ENCODE results near the gene A4GNT.
A peak's percentile ranks its signal among the peaks of the same experiment; 100 is the strongest.
"Not testable (repeated sequence)": the region's sequence is repeated elsewhere in the genome, so short reads cannot be mapped to it uniquely, and the experiment has no call there.

The A4GNT gene

DNA sequence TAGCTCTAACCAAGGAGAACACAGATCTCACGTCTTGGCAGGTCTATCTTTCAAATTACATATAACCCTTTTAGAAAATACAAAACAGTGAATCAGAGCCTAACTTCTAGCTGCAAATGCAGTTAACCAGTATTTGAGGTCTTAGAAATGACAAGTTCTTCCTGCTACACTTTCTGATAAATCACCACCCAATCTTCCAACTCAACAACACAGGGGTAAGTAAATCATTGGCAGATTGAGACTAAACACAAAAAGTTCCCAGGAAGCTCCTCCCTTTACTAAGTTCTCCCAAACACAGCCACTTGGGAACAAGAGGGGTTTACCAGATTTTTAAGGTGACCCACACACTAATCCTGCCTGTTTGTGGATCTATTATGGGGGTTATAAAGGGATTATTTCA lies at the start of gene A4GNT:
Gene A4GNT (minus strand): TSS at position 152 of the 400 bp plus-strand sequence. CDS start 1,134 bp downstream, outside the sequence.
- no peak for DNase-seq (ENCODE audit: low read depth, low spot score)

DNA sequence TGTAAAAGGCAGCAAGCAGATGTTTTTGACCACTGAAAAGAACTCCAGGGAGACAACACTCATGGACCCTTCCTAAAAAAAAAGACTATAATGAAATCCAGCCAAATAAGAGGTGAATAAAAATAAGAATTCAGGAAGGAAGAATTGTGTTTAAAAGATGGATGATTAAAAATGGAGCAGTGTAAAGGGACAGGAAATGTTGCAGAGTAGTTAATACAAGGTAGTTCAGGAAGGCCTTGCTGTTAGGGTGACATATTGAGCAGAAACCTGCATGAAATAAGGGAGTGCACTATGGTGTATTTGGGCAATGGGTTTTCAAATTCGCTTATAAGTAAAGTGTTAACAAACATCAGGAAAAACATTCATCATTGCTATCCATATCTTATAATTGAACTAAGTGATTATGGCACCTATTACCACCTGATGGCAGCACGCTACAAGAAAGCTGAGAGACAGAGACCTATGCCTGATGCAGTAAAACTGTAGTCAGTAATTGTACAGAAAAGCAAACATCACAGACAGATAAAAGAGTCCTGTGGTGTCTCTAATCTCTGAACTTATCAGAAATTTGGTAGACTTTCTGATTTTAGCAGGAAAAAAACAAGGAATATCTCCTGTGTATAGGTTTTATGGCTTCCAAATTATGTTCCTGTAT lies 48.3 kb upstream of the A4GNT start:
- no peak for DNase-seq (ENCODE audit: low read depth, low spot score)

DNA sequence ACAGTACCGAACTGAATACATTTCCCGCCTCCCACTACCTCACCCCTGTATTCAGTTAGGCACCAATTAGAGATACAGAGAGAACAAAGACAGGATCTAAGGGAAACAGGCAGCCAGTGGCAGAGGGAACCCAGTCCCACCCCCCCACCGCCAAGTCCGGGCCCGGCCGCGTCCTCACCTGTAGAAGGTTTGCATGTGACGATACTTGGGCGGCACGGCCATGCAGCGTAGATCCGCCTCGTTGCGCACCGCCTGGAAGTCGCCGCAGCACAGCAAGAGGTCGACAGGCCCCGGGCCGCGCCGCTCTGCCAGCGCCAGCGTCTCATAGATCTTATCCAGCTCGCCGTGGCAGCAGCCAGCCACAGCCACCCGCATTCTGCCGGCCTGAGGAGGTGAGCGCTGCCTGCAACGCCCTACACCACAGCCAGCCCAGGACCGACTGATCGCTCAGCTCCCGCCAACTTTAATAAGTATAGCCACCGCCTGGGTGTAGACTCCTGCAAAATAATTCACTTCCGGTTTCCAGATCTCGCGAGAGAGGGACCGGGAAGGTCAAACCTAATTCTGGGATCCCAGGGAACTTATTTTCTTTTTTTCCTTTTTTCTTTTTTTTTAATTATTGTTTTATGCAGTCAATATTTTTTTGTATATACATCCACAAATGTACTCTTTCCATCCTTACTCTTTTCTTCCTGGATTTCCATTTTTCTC lies 42.4 kb upstream of the A4GNT start, which contains the start of gene DBR1:
Gene DBR1 (minus strand): TSS at position 501 of the 711 bp plus-strand sequence. CDS start 126 bp downstream, at position 375.
- peak; percentile 47 for DNase-seq (ENCODE audit: low read depth, low spot score)

DNA sequence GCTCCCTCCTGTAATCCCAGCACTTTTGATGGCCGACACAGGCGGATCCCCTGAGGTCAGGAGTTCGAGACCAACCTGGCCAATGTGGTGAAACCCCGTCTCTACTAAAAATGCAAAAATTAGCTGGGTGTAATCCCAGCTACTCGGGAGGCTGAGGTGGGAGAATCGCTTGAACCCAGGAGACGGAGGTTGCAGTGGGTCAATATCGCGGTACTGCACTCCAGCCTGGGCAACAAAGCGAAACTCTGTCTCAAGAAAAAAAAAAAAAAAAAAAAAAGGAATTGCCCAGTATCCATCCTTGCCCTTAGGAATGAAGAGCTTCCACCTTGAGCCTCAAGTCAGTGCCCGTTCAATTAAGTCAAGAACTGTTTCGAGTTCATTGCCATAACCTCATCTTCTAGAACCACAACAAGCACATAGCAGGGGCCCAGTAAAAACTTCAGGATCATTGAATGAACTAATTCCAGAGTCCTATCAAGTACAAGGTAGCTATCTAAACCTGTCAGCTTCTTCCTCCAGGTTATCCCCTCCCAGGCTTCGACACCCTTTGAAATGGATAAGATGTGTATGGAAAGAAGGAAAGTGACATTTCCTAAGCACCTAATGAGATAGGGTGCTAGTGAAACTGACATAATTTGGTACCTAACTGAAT lies 41.7 kb upstream of the A4GNT start:
- DNase-seq (ENCODE audit: low read depth, low spot score) = no peak

DNA sequence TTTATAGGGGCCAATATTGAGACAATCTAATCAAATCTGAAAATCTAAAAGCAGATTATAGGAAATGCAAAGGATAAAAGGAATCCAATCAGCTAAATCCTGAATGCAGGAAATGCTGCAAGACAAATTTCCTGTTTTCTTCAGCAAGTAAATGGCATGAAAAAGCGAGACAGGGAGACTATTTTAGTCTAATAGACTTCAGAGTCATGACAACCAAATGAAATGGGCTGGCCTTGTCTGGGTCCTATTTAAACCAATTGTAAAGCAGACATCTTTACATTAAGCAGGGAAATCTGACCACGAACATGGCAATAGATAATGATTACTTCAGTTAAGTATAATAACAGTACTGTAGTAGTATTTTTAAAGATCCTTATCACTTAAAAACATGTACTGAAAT lies 40.4 kb upstream of the A4GNT start:
- no peak for DNase-seq (ENCODE audit: low read depth, low spot score)

DNA sequence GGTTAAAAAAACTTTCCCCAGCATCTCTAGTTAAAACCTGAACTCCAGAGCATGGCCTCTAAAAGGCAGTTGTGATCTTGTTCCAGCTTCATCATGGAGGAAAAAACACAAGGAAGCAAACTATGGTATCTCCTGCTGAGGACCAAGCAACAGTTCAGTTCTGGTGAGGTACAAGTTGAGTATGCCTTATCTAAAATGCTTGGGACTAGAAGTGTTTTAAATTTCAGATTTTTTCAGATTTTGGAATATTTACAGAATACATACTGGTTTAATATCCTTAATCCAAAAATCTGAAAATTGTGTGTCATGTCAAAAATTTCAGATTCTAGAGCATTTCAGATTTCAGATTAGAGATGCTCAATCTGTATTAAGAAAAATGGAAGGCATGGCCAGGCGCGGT lies 32.9 kb upstream of the A4GNT start:
- no peak for DNase-seq (ENCODE audit: low read depth, low spot score)

DNA sequence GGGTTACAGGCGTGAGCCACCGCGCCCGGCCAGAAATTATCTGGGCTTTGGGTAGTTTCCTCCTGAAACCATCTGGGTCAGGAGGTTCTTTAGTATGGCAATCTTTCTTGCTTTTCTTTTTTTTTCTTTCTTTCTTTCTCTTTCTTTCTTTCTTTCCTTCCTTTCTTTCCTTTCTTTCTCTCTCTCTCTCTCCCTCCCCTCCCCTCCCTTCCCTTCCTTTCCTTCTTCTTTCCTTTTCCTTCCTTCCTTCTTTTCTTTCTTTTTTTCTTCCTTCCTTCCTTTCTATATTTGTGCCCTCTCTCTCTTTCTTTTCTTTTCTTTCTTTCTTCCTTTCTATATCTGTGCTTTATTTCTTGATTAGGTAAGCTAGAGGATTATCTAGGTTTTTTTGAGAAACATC lies 25.6 kb upstream of the A4GNT start:
- no peak for DNase-seq (ENCODE audit: low read depth, low spot score)

DNA sequence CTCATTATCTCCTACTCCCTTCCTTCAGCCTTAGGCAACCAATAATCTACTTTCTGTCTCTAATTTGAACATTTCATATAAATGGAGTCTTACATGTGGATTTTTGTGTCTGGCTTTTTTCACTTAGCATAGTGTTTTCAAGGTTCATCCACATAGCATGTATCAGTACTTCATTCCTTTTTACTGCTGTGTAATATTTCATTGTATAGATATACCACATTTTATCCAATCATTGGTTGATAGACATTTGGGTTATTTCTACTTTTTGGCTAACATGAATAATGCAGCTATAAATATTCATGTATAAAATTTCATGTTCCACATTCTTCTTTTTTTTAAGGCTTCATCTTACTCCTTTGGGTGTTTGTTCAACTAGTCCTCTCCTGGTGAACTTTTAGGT lies 22.3 kb upstream of the A4GNT start:
- DNase-seq (ENCODE audit: low read depth, low spot score) = no peak

DNA sequence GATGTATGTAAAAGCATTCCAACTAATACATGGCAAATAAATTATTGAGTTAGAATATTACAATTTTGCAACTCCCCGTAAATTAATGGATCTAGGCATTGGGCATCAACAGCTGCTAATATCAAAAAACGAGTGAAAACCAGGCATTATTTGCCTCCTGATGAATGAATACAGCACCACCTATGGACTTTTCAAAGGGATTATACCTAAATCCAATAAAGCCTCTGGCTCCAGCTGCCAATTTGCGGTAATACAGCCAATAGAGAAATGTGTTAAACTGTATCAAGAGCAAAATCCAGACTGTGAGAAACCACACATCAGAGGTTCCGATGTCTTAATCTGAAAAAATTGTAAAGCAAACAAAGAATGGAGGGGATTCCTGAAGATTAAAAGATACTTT lies 16.3 kb upstream of the A4GNT start:
- DNase-seq (ENCODE audit: low read depth, low spot score) = no peak

DNA sequence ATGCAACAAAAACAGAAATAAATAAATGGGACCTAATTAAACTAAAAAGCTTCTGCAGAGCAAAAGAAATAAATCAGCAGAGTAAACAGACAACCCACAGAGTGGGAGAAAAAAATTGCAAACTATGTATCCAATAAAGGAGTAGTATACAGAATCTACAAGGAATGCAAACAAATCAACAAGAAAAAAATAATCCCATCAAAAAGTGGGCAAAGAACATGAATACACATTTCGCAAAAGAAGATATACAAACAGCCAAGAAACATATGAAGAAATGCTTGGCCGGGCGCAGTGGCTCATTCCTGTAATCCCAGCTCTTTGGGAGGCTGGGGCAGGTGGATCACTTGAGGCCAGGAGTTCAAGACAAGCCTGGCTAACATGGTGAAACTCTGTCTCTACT lies 10.0 kb upstream of the A4GNT start:
- DNase-seq (ENCODE audit: low read depth, low spot score) = not testable (repeated sequence)

DNA sequence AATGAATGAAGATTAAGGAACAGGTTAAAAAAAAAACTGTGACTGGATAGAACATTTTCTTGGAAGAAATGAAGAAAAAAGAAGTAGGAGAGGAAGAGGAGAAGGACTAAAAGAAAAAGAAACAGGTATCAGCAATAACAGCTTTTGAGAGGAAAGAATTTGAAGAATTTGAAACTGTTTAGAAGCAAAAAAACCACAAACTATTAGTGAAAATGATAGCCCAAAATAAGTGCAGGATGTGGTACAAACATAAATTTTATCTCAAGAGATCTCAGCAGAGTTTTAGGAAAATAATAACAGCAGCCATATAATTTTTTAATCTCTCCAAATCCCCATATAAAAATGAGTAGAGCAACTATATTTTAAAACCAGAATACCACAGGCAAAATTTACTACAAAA lies 8.8 kb upstream of the A4GNT start:
- DNase-seq (ENCODE audit: low read depth, low spot score) = no peak

DNA sequence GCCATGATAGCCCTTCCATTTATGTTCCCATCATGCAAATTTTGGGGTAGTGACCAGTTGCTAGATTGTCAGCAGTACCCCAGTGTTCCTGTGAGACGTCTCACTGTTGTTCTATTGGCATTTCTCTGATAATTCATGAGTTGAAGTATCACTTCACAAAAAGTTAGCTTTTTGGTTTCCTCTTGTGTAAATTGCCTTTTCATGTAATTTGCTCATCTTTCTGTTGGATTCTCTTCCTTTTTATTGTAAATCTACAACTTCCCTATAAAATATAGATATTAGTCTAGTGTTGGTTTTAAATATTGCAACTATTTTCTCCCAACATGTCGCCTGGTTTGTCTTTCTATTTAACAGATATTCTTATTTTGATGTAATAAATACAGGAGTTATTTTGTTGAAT lies 7.5 kb upstream of the A4GNT start:
- no peak for DNase-seq (ENCODE audit: low read depth, low spot score)

DNA sequence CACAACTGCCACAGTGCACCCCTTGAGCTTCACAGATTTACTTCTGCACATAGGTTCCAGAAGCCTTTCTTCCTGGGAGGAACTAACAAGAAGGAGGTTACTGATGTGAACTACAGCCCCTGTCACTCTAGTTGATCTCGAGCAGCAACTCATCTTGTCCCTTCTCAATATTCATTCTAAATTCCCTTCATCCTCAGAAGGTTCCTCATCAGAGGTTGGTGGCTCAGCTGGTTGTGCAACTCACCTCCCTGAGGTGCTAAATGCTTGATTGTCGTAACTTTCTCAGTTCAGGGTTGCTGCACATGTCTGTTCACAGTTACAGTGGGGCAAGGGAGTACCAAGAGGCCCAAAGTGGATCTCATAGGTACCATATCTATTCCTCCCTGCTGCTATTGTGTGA lies 5.7 kb upstream of the A4GNT start:
- no peak for DNase-seq (ENCODE audit: low read depth, low spot score)

DNA sequence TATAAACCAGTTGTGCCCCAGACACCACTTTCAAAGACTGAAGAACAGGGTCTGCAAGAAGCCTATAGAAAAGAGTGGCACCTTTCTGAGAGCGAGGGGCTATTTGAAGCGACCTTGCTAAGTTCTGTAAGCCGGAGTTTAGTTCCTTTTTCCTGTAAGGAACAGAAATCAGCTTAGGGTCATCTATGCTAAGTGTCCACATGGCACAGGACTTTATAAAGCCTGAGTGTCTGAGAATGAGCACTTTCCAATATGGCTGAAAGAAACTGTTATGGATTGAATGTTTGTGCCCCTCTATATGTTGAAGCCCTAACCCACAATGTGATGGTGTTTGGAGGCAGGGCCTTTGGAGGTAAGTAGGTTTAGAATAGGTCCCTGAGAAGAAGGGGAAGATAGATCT lies 4.0 kb upstream of the A4GNT start:
- DNase-seq (ENCODE audit: low read depth, low spot score) = no peak

DNA sequence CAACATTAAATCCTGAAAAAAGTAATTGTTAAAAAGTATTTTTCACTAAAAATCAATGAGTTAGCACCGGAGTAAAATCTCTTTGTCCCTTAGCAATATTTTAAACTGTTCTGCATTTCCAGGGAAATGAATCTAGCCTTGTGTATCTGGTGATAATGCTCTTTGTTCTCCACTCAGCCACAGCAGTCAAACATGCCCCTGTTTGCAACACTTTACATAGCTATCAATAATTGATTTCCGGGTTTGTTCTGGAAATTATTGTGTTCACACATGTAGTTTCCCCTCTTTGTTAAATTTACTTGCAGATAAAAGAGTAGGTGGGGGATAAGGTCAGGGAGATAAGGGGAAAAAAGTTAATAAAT lies 3.6 kb upstream of the A4GNT start:
- DNase-seq (ENCODE audit: low read depth, low spot score) = no peak

DNA sequence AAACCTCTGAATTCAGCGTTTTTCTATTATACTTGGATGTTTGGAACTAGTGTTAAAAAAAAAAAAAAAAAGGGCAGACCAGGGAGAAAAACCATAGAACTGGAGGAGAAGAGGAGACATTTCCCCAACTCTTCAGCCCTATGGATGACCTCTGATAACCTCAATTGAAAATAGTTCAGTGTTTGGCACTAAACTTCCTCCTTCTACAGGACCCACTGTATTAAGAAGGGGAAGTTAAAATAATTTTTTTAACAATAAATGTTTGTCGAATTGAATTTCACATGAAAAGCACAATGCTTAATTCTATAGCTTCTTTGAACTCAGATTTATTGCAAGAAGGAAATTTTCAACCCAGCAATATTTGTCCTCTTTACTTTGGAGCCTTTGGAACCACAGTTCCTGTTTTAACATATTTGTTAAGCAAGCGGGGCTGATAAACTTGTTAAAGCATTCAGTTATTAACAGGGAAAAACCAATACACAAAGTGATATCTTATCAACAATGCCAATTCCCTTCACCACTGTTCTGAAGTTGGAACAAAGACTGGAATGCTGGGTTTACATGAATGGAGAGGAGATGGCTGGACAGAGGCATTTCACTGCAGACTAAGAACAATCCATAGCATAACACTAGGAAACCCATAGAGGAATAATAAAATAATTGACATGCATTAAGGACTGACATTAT lies 3.1 kb upstream of the A4GNT start:
- no peak for DNase-seq (ENCODE audit: low read depth, low spot score)

DNA sequence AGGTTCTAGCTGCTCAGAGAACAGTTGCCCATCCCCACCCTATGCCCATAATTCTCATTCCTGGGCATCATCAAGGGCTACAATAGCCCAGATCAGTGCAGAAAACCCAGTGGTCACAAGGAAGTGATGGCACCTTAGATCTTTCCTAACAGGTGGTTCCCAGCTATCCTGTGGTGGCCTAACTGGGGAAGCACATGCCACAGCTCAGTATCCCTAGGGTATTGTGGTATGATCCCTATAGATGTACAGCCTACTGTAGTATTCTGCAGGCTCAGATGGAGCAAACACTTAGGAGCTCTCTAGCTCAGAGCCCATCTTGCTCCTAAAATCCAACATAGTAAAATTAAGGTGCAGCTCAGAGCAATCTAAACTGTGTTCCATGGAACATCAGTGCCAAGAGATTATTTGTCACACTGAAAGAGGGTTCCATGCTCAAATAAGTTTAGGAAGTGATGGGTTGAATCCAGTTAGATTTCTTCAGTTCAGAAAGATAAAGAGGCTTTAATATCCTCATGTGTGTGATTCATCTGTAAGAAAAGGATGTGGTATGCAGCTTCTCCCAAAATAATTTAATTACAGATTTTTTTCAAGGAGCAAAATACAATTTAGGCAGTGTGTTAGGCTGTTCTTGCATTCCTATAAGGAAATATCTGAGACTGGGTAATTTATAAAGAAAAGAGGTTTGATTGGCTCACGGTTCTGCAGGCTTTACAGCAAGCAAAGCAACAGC lies 4.4 kb downstream of the A4GNT start:
- DNase-seq (ENCODE audit: low read depth, low spot score) = no peak

DNA sequence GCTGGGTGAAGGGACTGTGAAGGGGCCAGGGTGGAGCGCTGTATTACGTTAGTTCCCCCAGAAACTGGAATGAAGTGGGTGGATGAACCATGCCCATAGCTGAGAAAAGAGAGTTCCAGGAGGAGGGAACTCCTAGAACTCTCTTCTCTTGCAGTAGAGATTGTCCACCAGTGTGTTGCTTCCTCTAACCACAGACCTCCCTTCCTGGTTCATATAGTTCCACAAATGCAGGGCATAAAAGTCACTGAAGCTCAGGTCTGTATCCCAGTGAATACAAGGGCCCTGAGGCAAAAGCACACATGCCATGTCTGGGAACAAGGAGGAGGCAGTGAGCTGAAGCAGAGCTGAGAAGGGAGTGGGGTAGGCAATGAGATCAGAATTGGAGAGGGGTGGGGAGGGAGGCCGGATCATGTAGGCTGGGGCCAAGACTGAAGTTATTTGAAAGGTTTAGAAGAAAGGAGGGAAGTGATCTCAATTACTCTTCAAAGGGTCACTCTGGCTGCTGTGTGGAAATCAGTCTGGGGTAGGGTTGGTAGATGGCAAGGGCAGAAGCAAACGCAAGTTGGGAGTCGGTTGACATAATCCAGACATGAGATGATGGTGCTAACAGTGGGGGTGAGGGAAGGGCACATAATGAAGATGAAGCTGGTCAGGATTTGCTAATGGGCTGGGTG lies 6.5 kb downstream of the A4GNT start:
- no peak for DNase-seq (ENCODE audit: low read depth, low spot score)

DNA sequence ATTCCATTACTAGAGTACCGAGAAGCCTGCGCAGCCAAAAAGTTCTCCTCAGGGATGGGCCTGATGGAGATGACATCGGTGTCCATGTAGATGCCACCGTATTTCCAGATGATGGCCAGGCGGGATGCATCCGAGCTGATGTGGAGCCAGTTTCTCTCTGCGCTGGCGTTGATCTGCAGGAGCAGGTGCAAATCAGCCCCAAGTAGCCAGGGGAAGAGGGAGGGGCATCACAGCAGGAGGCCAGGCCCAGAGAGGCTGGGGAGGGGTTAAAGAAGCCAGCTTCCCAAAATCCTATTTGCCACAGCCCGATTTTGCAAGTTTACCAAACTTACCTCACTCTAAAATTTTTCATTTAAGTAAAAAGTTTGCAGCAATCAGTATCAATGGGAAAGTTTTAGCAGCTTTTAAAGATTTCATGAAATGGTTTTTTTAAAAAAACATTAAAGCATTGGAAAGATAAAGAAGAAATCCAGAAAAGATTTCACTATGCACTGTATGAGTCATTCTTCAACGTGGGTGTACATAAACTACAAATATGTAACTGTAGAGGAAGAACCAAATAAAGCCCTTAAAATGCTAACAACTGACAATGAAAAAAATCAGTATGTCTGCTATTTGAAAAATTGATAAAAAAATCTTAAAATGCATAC lies 7.4 kb downstream of the A4GNT start:
- no peak for DNase-seq (ENCODE audit: low read depth, low spot score)

DNA sequence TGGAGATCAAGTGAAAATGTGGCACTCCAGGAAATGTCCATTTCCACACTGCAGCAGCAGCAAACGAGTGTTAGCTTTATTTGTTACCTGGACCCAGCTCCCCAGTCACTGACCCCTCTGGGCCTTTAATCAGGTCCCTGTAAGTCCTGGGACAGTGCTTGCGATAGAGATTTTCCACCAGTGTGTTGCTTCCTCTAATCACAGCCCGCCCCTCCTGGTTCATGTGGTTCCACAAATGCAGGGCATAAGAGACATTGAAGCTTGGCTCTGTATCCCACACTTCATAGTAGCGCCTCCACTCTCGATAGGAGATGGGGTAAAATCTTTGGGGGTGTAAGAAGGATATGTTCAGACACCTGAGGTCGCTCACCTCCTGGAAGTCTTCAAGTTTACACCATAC lies 8.0 kb downstream of the A4GNT start:
- DNase-seq (ENCODE audit: low read depth, low spot score) = no peak

DNA sequence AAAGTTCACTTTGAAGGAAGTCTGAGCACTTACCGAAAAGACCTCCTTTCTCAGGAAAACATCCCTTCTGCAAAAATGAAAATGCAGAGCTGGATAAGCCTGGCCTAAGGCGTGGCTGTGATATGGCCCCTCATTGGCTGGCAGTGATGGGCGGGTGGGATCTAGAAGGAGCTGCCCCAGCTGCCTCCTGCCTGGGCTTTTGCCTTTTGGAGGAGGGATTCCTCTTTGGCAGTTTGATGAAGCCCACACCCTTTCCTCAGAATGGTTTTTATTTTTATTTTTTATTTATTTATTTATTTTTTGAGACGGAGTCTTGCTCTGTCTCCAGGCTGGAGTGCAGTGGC lies 12.8 kb downstream of the A4GNT start:
- no peak for DNase-seq (ENCODE audit: low read depth, low spot score)
